HEK293 (cell line): ENCODE data around the gene PSTPIP2.

Experiments
- CTCF ChIA-PET: fragments of 350-600 bp; formaldehyde crosslinking; extraction: SDS; loops from one replicate; lab custom pipeline; 2021; ENCODE audit warnings: antibody characterized with exemption; lab: Yijun Ruan, JAX
- POLR2A ChIA-PET: fragments of 300-600 bp; formaldehyde crosslinking; extraction: SDS; loops from one replicate; lab custom pipeline; 2020; ENCODE audit warnings: antibody characterized with exemption, inconsistent platforms; lab: Yijun Ruan, JAX
- H3K27ac ChIP-seq: fragments of 200-500 bp; sonication (Bioruptor generic); 2 replicates; pipeline ENCODE4 v1.5.1; 2014; ENCODE audit warnings: low read depth, low read length, control low read depth, inconsistent platforms; ENCODE audit errors: extremely low read depth
- H3K36me3 ChIP-seq, 2 experiments: fragments of 200-500 bp in 1 of 2; sonication (Bioruptor generic) in 1 of 2; 1 replicate in 1 of 2; 2 replicates in 1 of 2; pipeline ENCODE4 v1.5.1; 2014 to 2017; ENCODE audit warnings: inconsistent platforms in 2 of 2, low read length in 2 of 2; ENCODE audit not compliant: control insufficient read depth in 2 of 2, insufficient read depth in 1 of 2
- H3K4me1 ChIP-seq: fragments of 200-500 bp; sonication (Bioruptor generic); 2 replicates; pipeline ENCODE4 v1.5.1; 2014; ENCODE audit warnings: mild to moderate bottlenecking, low read length, inconsistent platforms; ENCODE audit not compliant: control insufficient read depth, insufficient read depth
- H3K4me3 ChIP-seq: 2 replicates; pipeline ENCODE4 v1.5.1; 2011; ENCODE audit warnings: low read depth, mild to moderate bottlenecking, control low read depth, low read length, moderate library complexity
- H3K9me3 ChIP-seq: fragments of 200-500 bp; sonication (Bioruptor generic); 2 replicates; pipeline ENCODE4 v1.5.1; 2014; ENCODE audit warnings: low read depth, low read length, inconsistent platforms; ENCODE audit not compliant: control insufficient read depth, insufficient read depth
- GLIS2 ChIP-seq: fragments of 450-650 bp; formaldehyde crosslinking; IDR thresholded peaks from 2 replicates; pipeline ENCODE4 v1.5.1; 2016; ENCODE audit warnings: missing biosample characterization, missing genetic modification characterization
- HOXD13 ChIP-seq: sonication (generic); formaldehyde crosslinking; IDR thresholded peaks from 2 replicates; pipeline ENCODE4 v1.8.0; 2022; ENCODE audit warnings: missing genetic modification reagents, borderline replicate concordance
- REST ChIP-seq: fragments of 450-650 bp; formaldehyde crosslinking; IDR thresholded peaks from 2 replicates; pipeline ENCODE4 v1.5.1; 2016; ENCODE audit warnings: missing biosample characterization, missing genetic modification characterization
- TCF7L2 ChIP-seq: IDR thresholded peaks from 2 replicates; pipeline ENCODE4 v1.6.1; 2011; ENCODE audit warnings: low read depth, mild to moderate bottlenecking, inconsistent platforms, low read length, moderate library complexity, borderline replicate concordance
- ZFP3 ChIP-seq: fragments of 450-650 bp; formaldehyde crosslinking; IDR thresholded peaks from 2 replicates; pipeline ENCODE4 v1.5.1; 2016; ENCODE audit warnings: low read depth, missing biosample characterization, missing genetic modification characterization
- ZNF133 ChIP-seq: fragments of 450-650 bp; formaldehyde crosslinking; IDR thresholded peaks from 2 replicates; pipeline ENCODE4 v1.5.1; 2016; ENCODE audit warnings: missing biosample characterization, missing genetic modification characterization
- ZNF175 ChIP-seq: fragments of 450-650 bp; formaldehyde crosslinking; IDR thresholded peaks from 2 replicates; pipeline ENCODE4 v1.5.1; 2016; ENCODE audit warnings: missing biosample characterization, missing genetic modification characterization
- ZNF18 ChIP-seq: fragments of 450-650 bp; formaldehyde crosslinking; IDR thresholded peaks from 2 replicates; pipeline ENCODE4 v1.5.1; 2016; ENCODE audit warnings: missing biosample characterization, missing genetic modification characterization
- ZNF239 ChIP-seq: fragments of 450-650 bp; formaldehyde crosslinking; IDR thresholded peaks from 2 replicates; pipeline ENCODE4 v1.5.1; 2016; ENCODE audit warnings: missing biosample characterization, missing genetic modification characterization
- ZNF24 ChIP-seq: fragments of 450-650 bp; formaldehyde crosslinking; IDR thresholded peaks from 2 replicates; pipeline ENCODE4 v1.5.1; 2016; ENCODE audit warnings: missing biosample characterization, missing genetic modification characterization
- ZNF302 ChIP-seq: fragments of 450-650 bp; formaldehyde crosslinking; IDR thresholded peaks from 2 replicates; pipeline ENCODE4 v1.5.1; 2016; ENCODE audit warnings: missing biosample characterization, missing genetic modification characterization, low read depth
- ZNF394 ChIP-seq: fragments of 450-650 bp; formaldehyde crosslinking; IDR thresholded peaks from 2 replicates; pipeline ENCODE4 v1.5.1; 2016; ENCODE audit warnings: missing biosample characterization, missing genetic modification characterization, mild to moderate bottlenecking, moderate library complexity, borderline replicate concordance
- ZNF521 ChIP-seq: fragments of 450-650 bp; formaldehyde crosslinking; IDR thresholded peaks from 2 replicates; pipeline ENCODE4 v1.5.1; 2017; ENCODE audit warnings: missing biosample characterization, mild to moderate bottlenecking, missing genetic modification characterization
- ZNF560 ChIP-seq: fragments of 450-650 bp; formaldehyde crosslinking; IDR thresholded peaks from 2 replicates; pipeline ENCODE4 v1.5.1; 2017; ENCODE audit warnings: missing biosample characterization, missing genetic modification characterization, borderline replicate concordance
- ZNF677 ChIP-seq: fragments of 450-650 bp; IDR thresholded peaks from 2 replicates; pipeline ENCODE4 v1.5.0; 2018; ENCODE audit warnings: missing biosample characterization, mild to moderate bottlenecking, missing genetic modification characterization, moderate library complexity
- ZNF76 ChIP-seq: fragments of 450-650 bp; formaldehyde crosslinking; IDR thresholded peaks from 2 replicates; pipeline ENCODE4; 2016; ENCODE audit warnings: low read depth, missing biosample characterization, missing genetic modification characterization, borderline replicate concordance
- ZSCAN30 ChIP-seq: fragments of 450-650 bp; IDR thresholded peaks from 2 replicates; pipeline ENCODE4 v1.5.1; 2018; ENCODE audit warnings: missing biosample characterization, mild to moderate bottlenecking, missing genetic modification characterization, moderate library complexity

PSTPIP2 gene

GRCh38 chr18:46054956-46055837, 16.9 kb downstream of the PSTPIP2 start (continued):
- TF ChIP-seq ZNF521 (no peak), ZNF302 (tag by site-specific recombination) (no peak), ZNF560 (tag by site-specific recombination) (no peak), REST (tag by site-specific recombination) (no peak)

GRCh38 chr18:46053368-46054095, 18.5 kb downstream of the PSTPIP2 start:
- CTCF ChIA-PET = interaction anchor here (0.5 to 1.5 kb wide), 4 partner anchors 14 to 1378 kb away, joined by 3 to 4 read pairs (median 4); no protein-coding TSS in a partner anchor

GRCh38 chr18:46051731-46052461, 20.2 kb downstream of the PSTPIP2 start:
- no peaks in the 10 kb centered on the region for H3K9me3 ChIP-seq
- no peak overlapping the region for H3K4me3 ChIP-seq
- no peak for TF ChIP-seq ZNF302 (tag by site-specific recombination)
- TF ChIP-seq GLIS2 (tag by site-specific recombination) = no peak
- no peak for TF ChIP-seq ZFP3 (tag by site-specific recombination)
- TF ChIP-seq ZNF677 = no peak
- TF ChIP-seq ZNF239 (tag by site-specific recombination) = no peak
- TF ChIP-seq TCF7L2 = no peak
- TF ChIP-seq ZNF24 (tag by site-specific recombination) = no peak
- no peak for TF ChIP-seq ZNF18 (tag by site-specific recombination)
- no peak for TF ChIP-seq ZNF394 (tag by site-specific recombination)
- no peak for TF ChIP-seq ZNF133 (tag by site-specific recombination)
- ChIA-PET CTCF (interaction anchor here (0.7 to 0.9 kb wide), 2 partner anchors 22 to 58 kb away, joined by 3 read pairs; no protein-coding TSS in a partner anchor), POLR2A (no interaction called here)
- H3K36me3 ChIP-seq = no peaks in the 10 kb centered on the region
- H3K4me1 ChIP-seq = no peaks in the 10 kb centered on the region
- no peak overlapping the region for H3K27ac ChIP-seq

More at GRCh38 chr18:46053368-46054095, 18.5 kb downstream of the PSTPIP2 start:
- Histone ChIP-seq H3K9me3 (no peaks in the 10 kb centered on the region), H3K27ac (no peak overlapping the region), H3K36me3 (no peaks in the 10 kb centered on the region), H3K4me1 (no peaks in the 10 kb centered on the region), H3K4me3 (no peak overlapping the region)
- TF ChIP-seq ZNF175 (tag by site-specific recombination) (no peak), ZNF394 (tag by site-specific recombination) (no peak), ZNF76 (tag by site-specific recombination) (no peak), HOXD13 (CRISPR knock-in tag) (no peak), ZSCAN30 (tag by site-specific recombination) (no peak)
- POLR2A ChIA-PET = no interaction called here
